Nephron progenitor cell (in vitro differentiated cells): ENCODE data around the gene RNF121.
A peak's percentile ranks its signal among the peaks of the same experiment; 100 is the strongest.
"Not testable (repeated sequence)": the region's sequence is repeated elsewhere in the genome, so short reads cannot be mapped to it uniquely, and the experiment has no call there.

Experiments
- DNase-seq: peaks from one replicate; pipeline ENCODE4 v3.0.0; 2021
- H3K27ac Mint-ChIP-seq: 2 replicates; pipeline ENCODE4 v1.8.0; 2021; ENCODE audit warnings: mild to moderate bottlenecking, moderate library complexity, mixed read lengths
- H3K27me3 Mint-ChIP-seq: 2 replicates; pipeline ENCODE4 v1.8.0; 2021; ENCODE audit warnings: mild to moderate bottlenecking, low read depth, mixed read lengths; ENCODE audit not compliant: poor library complexity
- H3K36me3 Mint-ChIP-seq: 2 replicates; pipeline ENCODE4 v1.8.0; 2021; ENCODE audit warnings: low read depth, mixed read lengths
- H3K4me1 Mint-ChIP-seq: 2 replicates; pipeline ENCODE4 v1.8.0; 2021; ENCODE audit warnings: mixed read lengths
- H3K4me3 Mint-ChIP-seq: 2 replicates; pipeline ENCODE4 v1.8.0; 2021; ENCODE audit warnings: mild to moderate bottlenecking, moderate library complexity, mixed read lengths
- H3K9me3 Mint-ChIP-seq: 2 replicates; pipeline ENCODE4 v1.8.0; 2021; ENCODE audit warnings: mild to moderate bottlenecking, moderate library complexity, mixed read lengths
- CTCF ChIP-seq: fragments of 200-600 bp; sonication (generic); IDR thresholded peaks from 2 replicates; pipeline ENCODE4 v1.5.0; 2021; ENCODE audit warnings: antibody characterized with exemption

RNF121 gene

GRCh38 chr11:71928737-71929443 is at the start of gene RNF121:
Gene RNF121, plus strand, starts transcription at chr11:71929046. Its CDS starts 16 bp downstream, at chr11:71929062.
- peak; percentile 98 for DNase-seq
- peak within 1 kb of the TSS; percentile 99 for H3K27ac Mint-ChIP-seq
- peaks cover 5% of the 10 kb centered on the region for H3K27me3 Mint-ChIP-seq
- H3K36me3 Mint-ChIP-seq = peaks cover 19% of the 10 kb centered on the region
- peak within 1 kb of the TSS; percentile 99 for H3K4me3 Mint-ChIP-seq
- TF ChIP-seq CTCF = no peak
- H3K9me3 Mint-ChIP-seq = no peaks in the 10 kb centered on the region
- peaks cover 33% of the 10 kb centered on the region for H3K4me1 Mint-ChIP-seq

- not testable (repeated sequence) for H3K27me3 Mint-ChIP-seq, H3K36me3 Mint-ChIP-seq, H3K4me3 Mint-ChIP-seq, DNase-seq, H3K9me3 Mint-ChIP-seq
- Mint-ChIP-seq H3K27ac (peak overlapping the region; percentile 32), H3K4me1 (peaks cover 14% of the 10 kb centered on the region)
These were observed 43.0 kb upstream of the RNF121 start for GRCh38 chr11:71885806-71886205.

- peaks cover 14% of the 10 kb centered on the region for H3K4me1 Mint-ChIP-seq
- H3K4me3 Mint-ChIP-seq, H3K27me3 Mint-ChIP-seq, H3K27ac Mint-ChIP-seq, H3K9me3 Mint-ChIP-seq, DNase-seq, H3K36me3 Mint-ChIP-seq: not testable (repeated sequence)
These were observed 40.4 kb upstream of the RNF121 start for GRCh38 chr11:71888335-71889010.

- DNase-seq, H3K27ac Mint-ChIP-seq, H3K4me3 Mint-ChIP-seq, H3K9me3 Mint-ChIP-seq, H3K27me3 Mint-ChIP-seq, H3K36me3 Mint-ChIP-seq: not testable (repeated sequence)
- peaks cover 14% of the 10 kb centered on the region for H3K4me1 Mint-ChIP-seq
These were observed 39.5 kb upstream of the RNF121 start for GRCh38 chr11:71889181-71889872.

GRCh38 chr11:71895961-71896360 is 32.9 kb upstream of the RNF121 start:
- Mint-ChIP-seq H3K4me3 (no peak overlapping the region), H3K36me3 (peaks cover 49% of the 10 kb centered on the region), H3K4me1 (peaks cover 4% of the 10 kb centered on the region), H3K27me3 (peaks cover 5% of the 10 kb centered on the region), H3K9me3 (peaks cover 7% of the 10 kb centered on the region), H3K27ac (no peak overlapping the region)
- DNase-seq = no peak
- no peak for TF ChIP-seq CTCF

- Mint-ChIP-seq H3K4me1 (peaks cover 13% of the 10 kb centered on the region), H3K27ac (peak overlapping the region; percentile 85), H3K36me3 (peaks cover 54% of the 10 kb centered on the region)
- not testable (repeated sequence) for H3K27me3 Mint-ChIP-seq, DNase-seq, H3K9me3 Mint-ChIP-seq, H3K4me3 Mint-ChIP-seq
These were observed 27.7 kb upstream of the RNF121 start for GRCh38 chr11:71901137-71901536.

- no peak for TF ChIP-seq CTCF
These were observed 20.6 kb upstream of the RNF121 start for GRCh38 chr11:71908218-71908617.

GRCh38 chr11:71910775-71911174 is 18.1 kb upstream of the RNF121 start:
- H3K4me3 Mint-ChIP-seq, DNase-seq, H3K27ac Mint-ChIP-seq, H3K4me1 Mint-ChIP-seq, H3K9me3 Mint-ChIP-seq, H3K27me3 Mint-ChIP-seq: not testable (repeated sequence)
- peaks cover 43% of the 10 kb centered on the region for H3K36me3 Mint-ChIP-seq

More at GRCh38 chr11:71908218-71908617, 20.6 kb upstream of the RNF121 start:
- peaks cover 8% of the 10 kb centered on the region for H3K4me1 Mint-ChIP-seq
- H3K36me3 Mint-ChIP-seq = peaks cover 33% of the 10 kb centered on the region
- DNase-seq = no peak
- no peak overlapping the region for H3K4me3 Mint-ChIP-seq
- H3K27ac Mint-ChIP-seq = no peak overlapping the region
- H3K9me3 Mint-ChIP-seq = no peaks in the 10 kb centered on the region
- peaks cover 6% of the 10 kb centered on the region for H3K27me3 Mint-ChIP-seq

GRCh38 chr11:71911321-71911985 is 17.4 kb upstream of the RNF121 start:
- H3K4me3 Mint-ChIP-seq, H3K27me3 Mint-ChIP-seq: not testable (repeated sequence)
- peaks cover 13% of the 10 kb centered on the region for H3K4me1 Mint-ChIP-seq

GRCh38 chr11:71911986-71912340 is 16.9 kb upstream of the RNF121 start:
- not testable (repeated sequence) for H3K27ac Mint-ChIP-seq, H3K4me3 Mint-ChIP-seq, H3K27me3 Mint-ChIP-seq, DNase-seq, H3K9me3 Mint-ChIP-seq
- H3K36me3 Mint-ChIP-seq = peaks cover 47% of the 10 kb centered on the region
- peaks cover 13% of the 10 kb centered on the region for H3K4me1 Mint-ChIP-seq

More at GRCh38 chr11:71911321-71911985, 17.4 kb upstream of the RNF121 start:
- H3K9me3 Mint-ChIP-seq, H3K27ac Mint-ChIP-seq, DNase-seq: not testable (repeated sequence)
- peaks cover 47% of the 10 kb centered on the region for H3K36me3 Mint-ChIP-seq
